ENCODE results near the gene LRRC36. TPM values are rescaled to one million over a fixed set of nuclear protein-coding genes. Genes with fewer than 3 reads are reported as not detected.

The LRRC36 gene
- total and polyA plus RNA-seq, 2 of the 13 experiments (the other 11 are each of a cell fraction or from before 2014, with no cell fraction given): 0.12 to 0.15 TPM

DNA sequence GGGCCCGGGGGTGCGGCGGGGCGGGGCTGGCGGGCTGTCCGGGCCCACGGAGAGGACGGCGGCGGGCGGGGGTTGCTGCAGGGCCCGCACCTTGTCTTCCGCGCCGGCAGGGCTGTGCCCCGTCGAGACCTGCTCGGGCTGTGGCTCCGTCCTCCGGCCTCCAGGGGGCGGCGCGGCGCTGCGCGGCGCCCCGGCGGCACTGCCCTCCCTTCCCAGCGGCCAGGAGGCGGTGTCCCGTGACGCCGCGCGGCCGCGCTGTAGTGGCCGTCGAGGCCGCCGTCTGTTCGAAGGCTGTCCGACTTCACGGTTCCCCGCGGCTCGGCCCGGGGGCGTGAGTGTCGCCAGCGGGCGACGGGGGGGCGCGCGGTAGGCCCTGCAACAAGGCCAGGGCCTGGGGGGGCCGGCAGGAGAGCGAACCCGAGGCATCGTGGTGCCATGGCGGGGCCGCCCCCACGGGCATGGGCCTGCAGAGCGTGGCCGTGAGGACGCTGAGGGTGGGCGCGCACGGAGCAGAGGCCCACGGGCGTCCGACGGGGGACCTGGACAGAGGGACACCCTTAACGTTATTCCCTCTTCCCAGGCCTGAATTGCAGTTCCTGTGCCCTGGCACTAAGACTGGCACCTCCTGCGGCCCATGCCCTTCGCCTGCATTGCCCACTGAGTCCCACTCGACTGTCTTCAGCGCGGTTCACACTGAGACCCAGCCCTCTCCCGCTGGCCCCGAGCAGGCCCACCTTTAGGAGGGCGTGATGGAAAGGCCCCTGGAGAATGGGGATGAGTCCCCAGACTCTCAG, 47.1 kb upstream of the LRRC36 start, which contains the start of gene PLEKHG4 (continued):
- peak; percentile 51; the same call in 1 of the 2 replicates for TF ChIP-seq NR1H2 (CRISPR knock-in tag; IDR thresholded peaks at IDR 0.05; ENCODE audit: borderline replicate concordance, low read depth)
- TF ChIP-seq IKZF4 (CRISPR knock-in tag; IDR thresholded peaks at IDR 0.05; ENCODE audit: borderline replicate concordance, low read depth, not compliant biosample characterization): peak; percentile 74
- TF ChIP-seq ZNF180 (CRISPR knock-in tag; IDR thresholded peaks at IDR 0.05; ENCODE audit: borderline replicate concordance, low read depth): no peak
- TF ChIP-seq ZNF619 (CRISPR knock-in tag; IDR thresholded peaks at IDR 0.05): no peak
- no peak for TF ChIP-seq ZNF207 (IDR thresholded peaks at IDR 0.05; ENCODE audit: borderline replicate concordance)
- no peak for TF ChIP-seq KLF13 (CRISPR knock-in tag; IDR thresholded peaks at IDR 0.05)
- TF ChIP-seq EZH2 (conservative IDR thresholded peaks at IDR 0.05; ENCODE audit: low read depth, low read length): no peak
- TF ChIP-seq ATAD3A (CRISPR knock-in tag; IDR thresholded peaks at IDR 0.05): 0 out of 2 replicates have a peak, but pooled peaks have one; percentile 10
- TF ChIP-seq, protein P1, sequence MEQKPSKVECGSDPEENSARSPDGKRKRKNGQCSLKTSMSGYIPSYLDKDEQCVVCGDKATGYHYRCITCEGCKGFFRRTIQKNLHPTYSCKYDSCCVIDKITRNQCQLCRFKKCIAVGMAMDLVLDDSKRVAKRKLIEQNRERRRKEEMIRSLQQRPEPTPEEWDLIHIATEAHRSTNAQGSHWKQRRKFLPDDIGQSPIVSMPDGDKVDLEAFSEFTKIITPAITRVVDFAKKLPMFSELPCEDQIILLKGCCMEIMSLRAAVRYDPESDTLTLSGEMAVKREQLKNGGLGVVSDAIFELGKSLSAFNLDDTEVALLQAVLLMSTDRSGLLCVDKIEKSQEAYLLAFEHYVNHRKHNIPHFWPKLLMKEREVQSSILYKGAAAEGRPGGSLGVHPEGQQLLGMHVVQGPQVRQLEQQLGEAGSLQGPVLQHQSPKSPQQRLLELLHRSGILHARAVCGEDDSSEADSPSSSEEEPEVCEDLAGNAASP (CRISPR knock-in tag; IDR thresholded peaks at IDR 0.05; ENCODE audit: borderline replicate concordance): no peak
- TF ChIP-seq FOXO1 (CRISPR knock-in tag; IDR thresholded peaks at IDR 0.05): no peak
- TF ChIP-seq, protein P2, sequence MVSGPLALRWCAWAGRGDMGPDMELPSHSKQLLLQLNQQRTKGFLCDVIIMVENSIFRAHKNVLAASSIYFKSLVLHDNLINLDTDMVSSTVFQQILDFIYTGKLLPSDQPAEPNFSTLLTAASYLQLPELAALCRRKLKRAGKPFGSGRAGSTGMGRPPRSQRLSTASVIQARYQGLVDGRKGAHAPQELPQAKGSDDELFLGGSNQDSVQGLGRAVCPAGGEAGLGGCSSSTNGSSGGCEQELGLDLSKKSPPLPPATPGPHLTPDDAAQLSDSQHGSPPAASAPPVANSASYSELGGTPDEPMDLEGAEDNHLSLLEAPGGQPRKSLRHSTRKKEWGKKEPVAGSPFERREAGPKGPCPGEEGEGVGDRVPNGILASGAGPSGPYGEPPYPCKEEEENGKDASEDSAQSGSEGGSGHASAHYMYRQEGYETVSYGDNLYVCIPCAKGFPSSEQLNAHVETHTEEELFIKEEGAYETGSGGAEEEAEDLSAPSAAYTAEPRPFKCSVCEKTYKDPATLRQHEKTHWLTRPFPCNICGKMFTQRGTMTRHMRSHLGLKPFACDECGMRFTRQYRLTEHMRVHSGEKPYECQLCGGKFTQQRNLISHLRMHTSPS (CRISPR knock-in tag; IDR thresholded peaks at IDR 0.05; ENCODE audit: low read depth): peak; percentile 63
- TF ChIP-seq, protein P3, sequence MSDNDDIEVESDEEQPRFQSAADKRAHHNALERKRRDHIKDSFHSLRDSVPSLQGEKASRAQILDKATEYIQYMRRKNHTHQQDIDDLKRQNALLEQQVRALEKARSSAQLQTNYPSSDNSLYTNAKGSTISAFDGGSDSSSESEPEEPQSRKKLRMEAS (IDR thresholded peaks at IDR 0.05): peak; percentile 98
- peak; percentile 93 for TF ChIP-seq ZNF547 (CRISPR knock-in tag; IDR thresholded peaks at IDR 0.05)
- peak; percentile 71; the same call in 1 of the 2 replicates for TF ChIP-seq ZMAT3 (CRISPR knock-in tag; conservative IDR thresholded peaks at IDR 0.05)
- 0 out of 2 replicates have a peak, but pooled peaks have one; percentile 1 for TF ChIP-seq KLF6 (CRISPR knock-in tag; IDR thresholded peaks at IDR 0.05)
- 0 out of 2 replicates have a peak, but pooled peaks have one; percentile 84 for TF ChIP-seq ZBTB3 (CRISPR knock-in tag; IDR thresholded peaks at IDR 0.05; ENCODE audit: borderline replicate concordance, low read depth)
- TF ChIP-seq, protein P4, sequence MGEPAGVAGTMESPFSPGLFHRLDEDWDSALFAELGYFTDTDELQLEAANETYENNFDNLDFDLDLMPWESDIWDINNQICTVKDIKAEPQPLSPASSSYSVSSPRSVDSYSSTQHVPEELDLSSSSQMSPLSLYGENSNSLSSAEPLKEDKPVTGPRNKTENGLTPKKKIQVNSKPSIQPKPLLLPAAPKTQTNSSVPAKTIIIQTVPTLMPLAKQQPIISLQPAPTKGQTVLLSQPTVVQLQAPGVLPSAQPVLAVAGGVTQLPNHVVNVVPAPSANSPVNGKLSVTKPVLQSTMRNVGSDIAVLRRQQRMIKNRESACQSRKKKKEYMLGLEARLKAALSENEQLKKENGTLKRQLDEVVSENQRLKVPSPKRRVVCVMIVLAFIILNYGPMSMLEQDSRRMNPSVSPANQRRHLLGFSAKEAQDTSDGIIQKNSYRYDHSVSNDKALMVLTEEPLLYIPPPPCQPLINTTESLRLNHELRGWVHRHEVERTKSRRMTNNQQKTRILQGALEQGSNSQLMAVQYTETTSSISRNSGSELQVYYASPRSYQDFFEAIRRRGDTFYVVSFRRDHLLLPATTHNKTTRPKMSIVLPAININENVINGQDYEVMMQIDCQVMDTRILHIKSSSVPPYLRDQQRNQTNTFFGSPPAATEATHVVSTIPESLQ (CRISPR knock-in tag; conservative IDR thresholded peaks at IDR 0.05): no peak
- TF ChIP-seq CEBPB (IDR thresholded peaks at IDR 0.05; ENCODE audit: borderline replicate concordance, low read depth, low read length): no peak
- peak; percentile 72; the same call in 1 of the 2 replicates for TF ChIP-seq ZNF143 (CRISPR knock-in tag; IDR thresholded peaks at IDR 0.05)
- TF ChIP-seq SP2 (CRISPR knock-in tag; IDR thresholded peaks at IDR 0.05): no peak
- TF ChIP-seq ARID2 (CRISPR knock-in tag; IDR thresholded peaks at IDR 0.05; ENCODE audit: borderline replicate concordance): no peak
- no peak; the same call in 1 of the 2 replicates for TF ChIP-seq ZNF567 (CRISPR knock-in tag; IDR thresholded peaks at IDR 0.05; ENCODE audit: borderline replicate concordance)
- TF ChIP-seq WIZ (CRISPR knock-in tag; IDR thresholded peaks at IDR 0.05): peak; percentile 31; the same call in 1 of the 2 replicates
- TF ChIP-seq STAT5B (CRISPR knock-in tag; IDR thresholded peaks at IDR 0.05): 0 out of 2 replicates have a peak, but pooled peaks have one; percentile 19
- TF ChIP-seq ZNF577 (CRISPR knock-in tag; IDR thresholded peaks at IDR 0.05; ENCODE audit: borderline replicate concordance, low read depth): 0 out of 2 replicates have a peak, but pooled peaks have one; percentile 15
